ENCODE measurements around the gene ZSCAN9.

The ZSCAN9 gene

GRCh38 chr6:28269492-28269891 is 44.4 kb downstream of the ZSCAN9 start:
- no peak for DNase-seq

GRCh38 chr6:28274888-28275287 is 49.8 kb downstream of the ZSCAN9 start:
- DNase-seq = no peak

GRCh38 chr6:28277746-28278145 is 52.7 kb downstream of the ZSCAN9 start:
- DNase-seq = no peak

- no peak for DNase-seq
Observed at GRCh38 chr6:28280595-28281287, 55.7 kb downstream of the ZSCAN9 start.

- peak; percentile 6 for DNase-seq
Observed at GRCh38 chr6:28281288-28282064, 56.4 kb downstream of the ZSCAN9 start, which contains the start of gene PGBD1. TSS of gene PGBD1 (plus strand) at chr6:28281572. CDS start at chr6:28283814, 2,242 bp downstream.

GRCh38 chr6:28282926-28283325 is 57.9 kb downstream of the ZSCAN9 start:
- DNase-seq = no peak
